Stimulated activated CD8-positive, alpha-beta memory T cell treated with anti-CD3 and anti-CD28 coated beads, Interleukin-7, amount 100 ng/mL, for 1 hour (primary cell): Measurements from ENCODE around the gene TTPAL.

Experiments
- DNase-seq, 2 donors: peaks; one replicate each; pipeline ENCODE4 v3.0.0-alpha.2; 2020; ENCODE audit warnings: low read depth in 2 of 2

TTPAL gene

GRCh38 chr20:44537993-44538392, 62.3 kb downstream of the TTPAL start:
- DNase-seq = no peak

GRCh38 chr20:44540834-44541233, 65.2 kb downstream of the TTPAL start:
- DNase-seq = no peak

DNA sequence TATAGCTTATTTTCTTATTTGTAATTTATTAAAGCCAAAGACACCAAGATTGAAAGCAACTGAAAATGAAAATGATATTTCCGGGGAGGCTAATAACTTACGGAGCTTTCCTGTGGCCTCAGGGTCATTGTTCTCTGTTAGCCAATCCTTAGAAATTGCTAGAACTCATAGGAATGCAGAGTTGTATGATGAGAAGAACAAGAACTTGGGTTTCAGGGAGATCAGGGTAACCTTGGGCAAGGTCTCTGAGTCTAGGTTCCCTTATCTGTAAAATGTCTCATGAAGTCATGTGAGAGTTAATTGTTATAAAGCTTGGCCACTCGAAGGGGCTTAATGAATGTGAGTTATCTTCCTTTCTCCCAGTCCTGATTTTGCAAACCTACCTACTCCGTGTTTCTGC, 66.3 kb downstream of the TTPAL start:
- no peak for DNase-seq

DNA sequence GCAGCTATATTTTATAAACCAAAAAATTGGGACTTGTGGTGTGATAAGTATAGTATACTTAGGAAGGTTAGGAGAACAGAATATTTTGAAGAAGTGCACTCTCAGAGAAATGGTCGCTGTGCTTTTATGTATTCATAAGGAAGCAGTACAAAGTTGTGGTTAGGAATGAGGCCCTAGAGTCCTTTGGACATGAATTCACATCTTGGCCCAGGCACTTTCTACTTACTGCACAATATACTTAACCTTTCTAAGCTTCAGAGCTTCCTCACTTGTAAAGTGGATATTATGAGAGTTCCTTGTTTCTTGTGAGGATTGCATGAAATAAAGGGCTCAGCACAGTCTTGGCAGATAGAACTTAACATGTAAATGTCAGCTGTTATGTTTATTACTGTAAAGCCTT, 67.2 kb downstream of the TTPAL start:
- no peak for DNase-seq

- no peak for DNase-seq
Observed at GRCh38 chr20:44543358-44543757, 67.7 kb downstream of the TTPAL start.
